Adrenal gland (tissue), 5 donors: ENCODE measurements around the gene FUT7.
"Not testable (repeated sequence)": the region's sequence is repeated elsewhere in the genome, so short reads cannot be mapped to it uniquely, and the experiment has no call there.

Source experiments
- POLR2A ChIP-seq, 2 donors: fragments of 450-650 bp; IDR thresholded peaks; one replicate each; pipeline ENCODE4 v1.6.1; 2017; ENCODE audit warnings: antibody characterized with exemption in 2 of 2, mild to moderate bottlenecking in 2 of 2, moderate library complexity in 1 of 2
- TF ChIP-seq, protein P1 (sequence below), 6 experiments: fragments of 450-650 bp in 4 of 6; fragments of 200-600 bp in 2 of 6; sonication (generic) in 1 of 6; IDR thresholded peaks; 1 replicate in 5 of 6; 2 replicates in 1 of 6; pipeline versions ENCODE4 v1.5.1 to v1.8.0; 2016 to 2021; ENCODE audit warnings: antibody characterized with exemption in 6 of 6, mild to moderate bottlenecking in 2 of 6, moderate library complexity in 1 of 6
- donor health status: DM: no; HTN: no; CAD: no.

GRCh38 chr9:137004285-137004684, 27.6 kb downstream of the FUT7 start:
- TF ChIP-seq, protein P1, sequence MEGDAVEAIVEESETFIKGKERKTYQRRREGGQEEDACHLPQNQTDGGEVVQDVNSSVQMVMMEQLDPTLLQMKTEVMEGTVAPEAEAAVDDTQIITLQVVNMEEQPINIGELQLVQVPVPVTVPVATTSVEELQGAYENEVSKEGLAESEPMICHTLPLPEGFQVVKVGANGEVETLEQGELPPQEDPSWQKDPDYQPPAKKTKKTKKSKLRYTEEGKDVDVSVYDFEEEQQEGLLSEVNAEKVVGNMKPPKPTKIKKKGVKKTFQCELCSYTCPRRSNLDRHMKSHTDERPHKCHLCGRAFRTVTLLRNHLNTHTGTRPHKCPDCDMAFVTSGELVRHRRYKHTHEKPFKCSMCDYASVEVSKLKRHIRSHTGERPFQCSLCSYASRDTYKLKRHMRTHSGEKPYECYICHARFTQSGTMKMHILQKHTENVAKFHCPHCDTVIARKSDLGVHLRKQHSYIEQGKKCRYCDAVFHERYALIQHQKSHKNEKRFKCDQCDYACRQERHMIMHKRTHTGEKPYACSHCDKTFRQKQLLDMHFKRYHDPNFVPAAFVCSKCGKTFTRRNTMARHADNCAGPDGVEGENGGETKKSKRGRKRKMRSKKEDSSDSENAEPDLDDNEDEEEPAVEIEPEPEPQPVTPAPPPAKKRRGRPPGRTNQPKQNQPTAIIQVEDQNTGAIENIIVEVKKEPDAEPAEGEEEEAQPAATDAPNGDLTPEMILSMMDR (IDR thresholded peaks at IDR 0.05): peak in 5 of 6 experiments; percentile 21 to 63 (median 54)
- not testable (repeated sequence) for TF ChIP-seq POLR2A (IDR thresholded peaks at IDR 0.05)
